ENCODE data around the gene P2RX1. TPM values are rescaled to one million over a fixed set of nuclear protein-coding genes. Genes with fewer than 3 reads are reported as not detected.
"Not testable (repeated sequence)": the region's sequence is repeated elsewhere in the genome, so short reads cannot be mapped to it uniquely, and the experiment has no call there.

Gene P2RX1
- total RNA-seq, 1 experiment from 2014 or later: 0.10 TPM

GRCh38 chr17:3956327-3956957 is 40.2 kb upstream of the P2RX1 start:
- DNase-seq: peak; percentile 80

GRCh38 chr17:3955673-3955988 is 39.4 kb upstream of the P2RX1 start:
- DNase-seq: no peak
- Histone ChIP-seq H3K36me3 (replicated peaks; ENCODE audit: control insufficient read depth, insufficient read depth, low read length) (no peaks in the 10 kb centered on the region), H3K27me3 (ENCODE audit: control insufficient read depth, insufficient read depth, low read length) (no peaks in the 10 kb centered on the region)

More at GRCh38 chr17:3956327-3956957, 40.2 kb upstream of the P2RX1 start:
- Histone ChIP-seq H3K36me3 (replicated peaks; ENCODE audit: control insufficient read depth, insufficient read depth, low read length) (no peaks in the 10 kb centered on the region), H3K27me3 (ENCODE audit: control insufficient read depth, insufficient read depth, low read length) (no peaks in the 10 kb centered on the region), H3K4me3 (ENCODE audit: insufficient read depth, low read depth, low read length) (no peak overlapping the region)

GRCh38 chr17:3954976-3955672 is 38.9 kb upstream of the P2RX1 start:
- H3K36me3 ChIP-seq (replicated peaks; ENCODE audit: control insufficient read depth, insufficient read depth, low read length): no peaks in the 10 kb centered on the region
- peak; percentile 73 for DNase-seq
- H3K27me3 ChIP-seq (ENCODE audit: control insufficient read depth, insufficient read depth, low read length): no peaks in the 10 kb centered on the region
- no peak overlapping the region for H3K4me3 ChIP-seq (ENCODE audit: insufficient read depth, low read depth, low read length)

More at GRCh38 chr17:3955673-3955988, 39.4 kb upstream of the P2RX1 start:
- H3K4me3 ChIP-seq (ENCODE audit: insufficient read depth, low read depth, low read length): no peak overlapping the region

GRCh38 chr17:3954086-3954485 is 37.8 kb upstream of the P2RX1 start:
- H3K27me3 ChIP-seq (ENCODE audit: control insufficient read depth, insufficient read depth, low read length): no peaks in the 10 kb centered on the region
- no peaks in the 10 kb centered on the region for H3K36me3 ChIP-seq (replicated peaks; ENCODE audit: control insufficient read depth, insufficient read depth, low read length)
- DNase-seq: no peak
- H3K4me3 ChIP-seq (ENCODE audit: insufficient read depth, low read depth, low read length): no peak overlapping the region

GRCh38 chr17:3953542-3953941 is 37.3 kb upstream of the P2RX1 start:
- H3K4me3 ChIP-seq (ENCODE audit: insufficient read depth, low read depth, low read length): no peak overlapping the region
- no peaks in the 10 kb centered on the region for H3K27me3 ChIP-seq (ENCODE audit: control insufficient read depth, insufficient read depth, low read length)
- DNase-seq: no peak
- H3K36me3 ChIP-seq (replicated peaks; ENCODE audit: control insufficient read depth, insufficient read depth, low read length): no peaks in the 10 kb centered on the region

GRCh38 chr17:3952186-3952585 is 35.9 kb upstream of the P2RX1 start:
- DNase-seq: no peak
- Histone ChIP-seq H3K36me3 (replicated peaks; ENCODE audit: control insufficient read depth, insufficient read depth, low read length) (no peaks in the 10 kb centered on the region), H3K4me3 (ENCODE audit: insufficient read depth, low read depth, low read length) (no peak overlapping the region), H3K27me3 (ENCODE audit: control insufficient read depth, insufficient read depth, low read length) (no peaks in the 10 kb centered on the region)

- no peaks in the 10 kb centered on the region for H3K36me3 ChIP-seq (replicated peaks; ENCODE audit: control insufficient read depth, insufficient read depth, low read length)
- peak; percentile 68 for DNase-seq
- H3K27me3 ChIP-seq (ENCODE audit: control insufficient read depth, insufficient read depth, low read length): no peaks in the 10 kb centered on the region
- H3K4me3 ChIP-seq (ENCODE audit: insufficient read depth, low read depth, low read length): no peak overlapping the region
Observed at GRCh38 chr17:3951420-3951819, 35.2 kb upstream of the P2RX1 start.

GRCh38 chr17:3951003-3951402 is 34.7 kb upstream of the P2RX1 start:
- Histone ChIP-seq H3K27me3 (ENCODE audit: control insufficient read depth, insufficient read depth, low read length) (no peaks in the 10 kb centered on the region), H3K4me3 (ENCODE audit: insufficient read depth, low read depth, low read length) (no peak overlapping the region), H3K36me3 (replicated peaks; ENCODE audit: control insufficient read depth, insufficient read depth, low read length) (no peaks in the 10 kb centered on the region)
- no peak for DNase-seq

- H3K4me3 ChIP-seq (ENCODE audit: insufficient read depth, low read depth, low read length): no peak overlapping the region
- H3K27me3 ChIP-seq (ENCODE audit: control insufficient read depth, insufficient read depth, low read length): no peaks in the 10 kb centered on the region
- H3K36me3 ChIP-seq (replicated peaks; ENCODE audit: control insufficient read depth, insufficient read depth, low read length): no peaks in the 10 kb centered on the region
- DNase-seq: no peak
Observed at GRCh38 chr17:3950584-3950983, 34.3 kb upstream of the P2RX1 start.

GRCh38 chr17:3949418-3949817 is 33.2 kb upstream of the P2RX1 start:
- no peaks in the 10 kb centered on the region; the same call in 1 of the 2 replicates for H3K27me3 ChIP-seq (ENCODE audit: control insufficient read depth, insufficient read depth, low read length)
- H3K36me3 ChIP-seq (replicated peaks; ENCODE audit: control insufficient read depth, insufficient read depth, low read length): no peaks in the 10 kb centered on the region
- DNase-seq: no peak
- H3K4me3 ChIP-seq (ENCODE audit: insufficient read depth, low read depth, low read length): no peak overlapping the region

- not testable (repeated sequence) for H3K36me3 ChIP-seq (replicated peaks; ENCODE audit: control insufficient read depth, insufficient read depth, low read length); DNase-seq; H3K27me3 ChIP-seq (ENCODE audit: control insufficient read depth, insufficient read depth, low read length); H3K4me3 ChIP-seq (ENCODE audit: insufficient read depth, low read depth, low read length)
Observed at GRCh38 chr17:3948551-3948950, 32.3 kb upstream of the P2RX1 start.

GRCh38 chr17:3947318-3947810 is 31.1 kb upstream of the P2RX1 start:
- DNase-seq: no peak
- no peaks in the 10 kb centered on the region; the same call in 1 of the 2 replicates for H3K27me3 ChIP-seq (ENCODE audit: control insufficient read depth, insufficient read depth, low read length)
- peaks cover 1% of the 10 kb centered on the region for H3K36me3 ChIP-seq (replicated peaks; ENCODE audit: control insufficient read depth, insufficient read depth, low read length)
- no peak overlapping the region for H3K4me3 ChIP-seq (ENCODE audit: insufficient read depth, low read depth, low read length)

- no peaks in the 10 kb centered on the region; the same call in 1 of the 2 replicates for H3K27me3 ChIP-seq (ENCODE audit: control insufficient read depth, insufficient read depth, low read length)
- no peak overlapping the region for H3K4me3 ChIP-seq (ENCODE audit: insufficient read depth, low read depth, low read length)
- DNase-seq: no peak
- peaks cover 1% of the 10 kb centered on the region for H3K36me3 ChIP-seq (replicated peaks; ENCODE audit: control insufficient read depth, insufficient read depth, low read length)
Observed at GRCh38 chr17:3946711-3947235, 30.5 kb upstream of the P2RX1 start.

- H3K27me3 ChIP-seq (ENCODE audit: control insufficient read depth, insufficient read depth, low read length): no peaks in the 10 kb centered on the region; the same call in 1 of the 2 replicates
- peak overlapping the region; percentile 60 for H3K4me3 ChIP-seq (ENCODE audit: insufficient read depth, low read depth, low read length)
- DNase-seq: peak; percentile 100
- H3K36me3 ChIP-seq (replicated peaks; ENCODE audit: control insufficient read depth, insufficient read depth, low read length): peaks cover 1% of the 10 kb centered on the region
Observed at GRCh38 chr17:3944485-3945388, 28.5 kb upstream of the P2RX1 start.

Data from H7 (cell line).